ENCODE data around the gene KRTAP19-3.

Gene KRTAP19-3

GRCh38 chr21:30444204-30444603 is 47.6 kb downstream of the KRTAP19-3 start:
- TF ChIP-seq MYC (IDR thresholded peaks at IDR 0.05; ENCODE audit: low read depth, low read length) (no peak), POLR2A (IDR thresholded peaks at IDR 0.05; ENCODE audit: extremely low read depth, insufficient read length) (no peak), MAX (IDR thresholded peaks at IDR 0.05; ENCODE audit: low read depth, low read length) (no peak), CTCF (IDR thresholded peaks at IDR 0.05; ENCODE audit: low read depth, low read length) (no peak)
- H3K4me3 ChIP-seq (ENCODE audit: low read depth, low read length): no peak overlapping the region
- DNase-seq (ENCODE audit: low read depth): no peak

GRCh38 chr21:30443226-30443625 is 48.6 kb downstream of the KRTAP19-3 start:
- TF ChIP-seq POLR2A (IDR thresholded peaks at IDR 0.05; ENCODE audit: extremely low read depth, insufficient read length): no peak
- no peak for DNase-seq (ENCODE audit: low read depth)
- no peak overlapping the region for H3K4me3 ChIP-seq (ENCODE audit: low read depth, low read length)

Data from NB4 (cell line).